Tibial artery (tissue), 4 donors: Measurements from ENCODE around the gene TRMT11.

Source experiments
- DNase-seq, 2 donors: peaks; one replicate each; pipeline ENCODE4 v3.0.0-alpha.2; 2019
- H3K27ac ChIP-seq, 2 donors: fragments of 200-600 bp; sonication (generic) in 1 of 2; 1 replicate in 1 of 2; 2 replicates in 1 of 2; pipeline ENCODE4 v1.5.1; 2018 to 2019; ENCODE audit warnings: mild to moderate bottlenecking in 1 of 2
- H3K27me3 ChIP-seq, 2 donors: fragments of 200-600 bp; sonication (generic) in 1 of 2; one replicate each; pipeline versions ENCODE4 v1.5.1 to v1.6.0; 2016 to 2019
- H3K36me3 ChIP-seq, 3 donors: fragments of 200-600 bp; sonication (generic) in 2 of 3; one replicate each; pipeline ENCODE4 v1.5.1; 2016 to 2019; ENCODE audit warnings: mild to moderate bottlenecking in 2 of 3
- H3K4me1 ChIP-seq, 4 donors: fragments of 200-600 bp; sonication (generic) in 2 of 4; 1 replicate in 3 of 4; 2 replicates in 1 of 4; pipeline ENCODE4 v1.5.1; 2016 to 2019
- H3K4me3 ChIP-seq, 2 donors: fragments of 200-600 bp; sonication (generic) in 1 of 2; 1 replicate in 1 of 2; 2 replicates in 1 of 2; pipeline ENCODE4 v1.5.1; 2018 to 2019; ENCODE audit warnings: mild to moderate bottlenecking in 2 of 2
- H3K9me3 ChIP-seq, 3 donors: fragments of 200-600 bp; sonication (generic) in 1 of 3; one replicate each; pipeline ENCODE4 v1.5.1; 2016 to 2019
- intact Hi-C: fragments of 100-400 bp; cut with DNase I; formaldehyde crosslinking; loops from one replicate; pipeline ENCODE4 v1.15.0; 2023; ENCODE audit warnings: low total_unique reads
- TF ChIP-seq, protein P1 (sequence below), 2 experiments: fragments of 200-600 bp in 1 of 2; fragments of 450-650 bp in 1 of 2; IDR thresholded peaks; one replicate each; pipeline ENCODE4 v1.5.1; 2017 to 2019; ENCODE audit warnings: antibody characterized with exemption in 2 of 2, mild to moderate bottlenecking in 1 of 2, moderate library complexity in 1 of 2

TRMT11 gene

GRCh38 chr6:125995972-125996580, 9.7 kb downstream of the TRMT11 start:
- DNase-seq, result peak in 1 of 2 donors; percentile 75
- TF ChIP-seq, protein P1, sequence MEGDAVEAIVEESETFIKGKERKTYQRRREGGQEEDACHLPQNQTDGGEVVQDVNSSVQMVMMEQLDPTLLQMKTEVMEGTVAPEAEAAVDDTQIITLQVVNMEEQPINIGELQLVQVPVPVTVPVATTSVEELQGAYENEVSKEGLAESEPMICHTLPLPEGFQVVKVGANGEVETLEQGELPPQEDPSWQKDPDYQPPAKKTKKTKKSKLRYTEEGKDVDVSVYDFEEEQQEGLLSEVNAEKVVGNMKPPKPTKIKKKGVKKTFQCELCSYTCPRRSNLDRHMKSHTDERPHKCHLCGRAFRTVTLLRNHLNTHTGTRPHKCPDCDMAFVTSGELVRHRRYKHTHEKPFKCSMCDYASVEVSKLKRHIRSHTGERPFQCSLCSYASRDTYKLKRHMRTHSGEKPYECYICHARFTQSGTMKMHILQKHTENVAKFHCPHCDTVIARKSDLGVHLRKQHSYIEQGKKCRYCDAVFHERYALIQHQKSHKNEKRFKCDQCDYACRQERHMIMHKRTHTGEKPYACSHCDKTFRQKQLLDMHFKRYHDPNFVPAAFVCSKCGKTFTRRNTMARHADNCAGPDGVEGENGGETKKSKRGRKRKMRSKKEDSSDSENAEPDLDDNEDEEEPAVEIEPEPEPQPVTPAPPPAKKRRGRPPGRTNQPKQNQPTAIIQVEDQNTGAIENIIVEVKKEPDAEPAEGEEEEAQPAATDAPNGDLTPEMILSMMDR (IDR thresholded peaks at IDR 0.05), result peak; percentile 73 to 93
- Histone ChIP-seq H3K4me3 (no peak overlapping the region), H3K36me3 (peaks cover 6 to 26% (median 20%) of the 10 kb centered on the region in 3 donors), H3K4me1 (peaks cover 0 to 9% (median 4%) of the 10 kb centered on the region in 4 donors), H3K27me3 (no peaks in the 10 kb centered on the region), H3K9me3 (no peaks in the 10 kb centered on the region), H3K27ac (no peak overlapping the region)
- intact Hi-C loops, result no loop called here

- peaks cover 19 to 38% (median 22%) of the 10 kb centered on the region in 3 donors for H3K36me3 ChIP-seq
Observed at GRCh38 chr6:126002755-126003679, 16.7 kb downstream of the TRMT11 start.

DNA sequence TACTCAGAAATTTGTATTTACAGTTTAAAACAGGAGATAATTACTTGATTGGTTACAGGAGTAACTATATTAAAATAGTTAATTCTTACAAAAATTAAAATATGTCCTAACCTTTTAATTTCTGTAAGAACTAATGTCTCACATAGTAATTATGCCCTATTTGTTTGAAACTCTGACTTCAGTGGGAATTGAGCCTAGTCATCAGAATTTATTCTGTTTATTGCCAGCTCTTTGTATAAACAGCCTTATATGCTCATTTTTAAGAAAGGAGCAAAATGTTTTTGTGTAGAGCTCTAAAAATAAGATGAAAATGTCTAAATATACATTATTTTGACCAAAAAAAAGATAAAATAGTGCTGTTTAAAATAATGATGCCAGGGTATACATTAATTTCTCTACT, 21.5 kb downstream of the TRMT11 start:
- Histone ChIP-seq H3K27ac (no peak overlapping the region), H3K27me3 (no peaks in the 10 kb centered on the region), H3K36me3 (peaks cover 48 to 54% (median 49%) of the 10 kb centered on the region in 3 donors), H3K4me3 (no peak overlapping the region), H3K4me1 (no peaks in the 10 kb centered on the region), H3K9me3 (no peaks in the 10 kb centered on the region)
- TF ChIP-seq, protein P1 (IDR thresholded peaks at IDR 0.05), result no peak
- DNase-seq, result no peak
- intact Hi-C loops, result no loop called here

More at GRCh38 chr6:126002755-126003679, 16.7 kb downstream of the TRMT11 start:
- TF ChIP-seq, protein P1 (IDR thresholded peaks at IDR 0.05), result no peak
- Histone ChIP-seq H3K4me3 (no peak overlapping the region), H3K4me1 (no peaks in the 10 kb centered on the region), H3K27ac (no peak overlapping the region), H3K27me3 (no peaks in the 10 kb centered on the region), H3K9me3 (no peaks in the 10 kb centered on the region)
- DNase-seq, result no peak
- intact Hi-C loops, result no loop called here

DNA sequence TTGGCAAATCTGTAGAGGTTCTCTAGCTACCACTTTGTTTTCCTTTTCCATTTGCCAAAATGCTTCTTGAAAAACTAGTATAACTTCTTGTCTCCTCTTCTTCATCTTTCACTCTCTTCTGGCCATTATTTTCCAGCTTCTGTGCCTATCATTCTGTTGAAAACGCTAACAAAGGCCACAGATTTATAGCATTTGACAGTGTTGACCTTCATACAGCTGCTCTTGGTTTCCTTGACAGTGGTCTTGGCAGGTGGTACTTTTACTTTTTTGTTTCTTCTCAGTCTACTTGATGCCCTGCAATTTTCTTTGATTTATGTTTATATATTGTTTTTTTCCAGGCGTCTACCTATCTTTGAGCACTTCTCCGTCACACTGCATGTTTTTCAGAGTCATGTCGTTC, 23.7 kb downstream of the TRMT11 start:
- intact Hi-C loops, result no loop called here
- Histone ChIP-seq H3K9me3 (no peaks in the 10 kb centered on the region), H3K4me3 (no peak overlapping the region), H3K27me3 (no peaks in the 10 kb centered on the region), H3K4me1 (no peaks in the 10 kb centered on the region), H3K36me3 (peaks cover 60 to 70% (median 67%) of the 10 kb centered on the region in 3 donors), H3K27ac (no peak overlapping the region)
- TF ChIP-seq, protein P1 (IDR thresholded peaks at IDR 0.05), result no peak
- no peak for DNase-seq

DNA sequence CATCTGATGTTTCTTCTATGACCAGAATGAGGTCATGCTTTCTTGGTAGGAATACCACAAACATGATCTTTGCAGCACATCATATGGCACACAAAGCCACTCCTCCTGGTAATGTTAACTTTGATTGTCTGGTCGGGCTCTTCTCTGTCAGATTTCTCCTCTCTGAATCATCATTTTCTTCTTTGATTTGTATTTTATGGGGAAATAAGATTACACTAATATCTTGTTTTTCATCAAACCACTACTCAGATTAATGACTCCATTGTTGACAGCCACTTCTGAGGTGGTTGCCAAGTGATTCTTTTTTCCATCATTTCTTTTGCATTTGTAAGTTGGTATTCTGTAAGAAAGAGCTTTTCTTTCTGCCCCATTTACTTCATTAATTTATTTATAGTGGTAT, 29.5 kb downstream of the TRMT11 start:
- Histone ChIP-seq H3K4me3 (no peak overlapping the region), H3K36me3 (peaks cover 52 to 88% (median 69%) of the 10 kb centered on the region in 3 donors), H3K4me1 (no peaks in the 10 kb centered on the region), H3K27ac (no peak overlapping the region), H3K9me3 (no peaks in the 10 kb centered on the region), H3K27me3 (no peaks in the 10 kb centered on the region)
- DNase-seq, result no peak
- intact Hi-C loops, result no loop called here
- TF ChIP-seq, protein P1 (IDR thresholded peaks at IDR 0.05), result no peak
